Jurkat, Clone E6-1 (cell line): Measurements from ENCODE around the gene MBP.

ENCODE experiments used
- DNase-seq: peaks from one replicate; pipeline ENCODE4 v3.0.0-alpha.2; 2011; ENCODE audit warnings: low read depth, low spot score
- H3K4me3 ChIP-seq: 2 replicates; pipeline ENCODE4 v1.5.1; 2011; ENCODE audit warnings: mild to moderate bottlenecking, low read length, control low read depth, moderate library complexity

MBP gene

GRCh38 chr18:77153404-77153803 lies 20.8 kb upstream of the MBP start:
- DNase-seq, result no peak
- no peak overlapping the region for H3K4me3 ChIP-seq

- no peak for DNase-seq
- no peak overlapping the region for H3K4me3 ChIP-seq
Measured at GRCh38 chr18:77151772-77152520, 19.4 kb upstream of the MBP start.

- H3K4me3 ChIP-seq, result no peak overlapping the region
- no peak for DNase-seq
Measured at GRCh38 chr18:77151033-77151771, 18.6 kb upstream of the MBP start.

- DNase-seq, result no peak
- no peak overlapping the region for H3K4me3 ChIP-seq
Measured at GRCh38 chr18:77150588-77150987, 18.0 kb upstream of the MBP start.

GRCh38 chr18:77148289-77148688 lies 15.7 kb upstream of the MBP start:
- DNase-seq, result no peak
- no peak overlapping the region for H3K4me3 ChIP-seq

GRCh38 chr18:77147418-77147852 lies 14.9 kb upstream of the MBP start:
- no peak overlapping the region for H3K4me3 ChIP-seq
- DNase-seq, result no peak

- no peak for DNase-seq
- no peak overlapping the region for H3K4me3 ChIP-seq
Measured at GRCh38 chr18:77146249-77147080, 13.9 kb upstream of the MBP start.

- no peak overlapping the region for H3K4me3 ChIP-seq
- no peak for DNase-seq
Measured at GRCh38 chr18:77145364-77145901, 12.8 kb upstream of the MBP start.

GRCh38 chr18:77144451-77145118 lies 12.0 kb upstream of the MBP start:
- DNase-seq, result no peak
- H3K4me3 ChIP-seq, result no peak overlapping the region

GRCh38 chr18:77144046-77144445 lies 11.5 kb upstream of the MBP start:
- H3K4me3 ChIP-seq, result no peak overlapping the region
- DNase-seq, result no peak

GRCh38 chr18:77143196-77143595 lies 10.6 kb upstream of the MBP start:
- H3K4me3 ChIP-seq, result no peak overlapping the region
- no peak for DNase-seq

GRCh38 chr18:77141401-77142118 lies 9.0 kb upstream of the MBP start:
- H3K4me3 ChIP-seq, result no peak overlapping the region
- no peak for DNase-seq

- H3K4me3 ChIP-seq, result no peak overlapping the region
- no peak for DNase-seq
Measured at GRCh38 chr18:77140439-77141109, 8.0 kb upstream of the MBP start.

- no peak overlapping the region for H3K4me3 ChIP-seq
- DNase-seq, result no peak
Measured at GRCh38 chr18:77140030-77140429, 7.4 kb upstream of the MBP start.

GRCh38 chr18:77139619-77140018 lies 7.0 kb upstream of the MBP start:
- DNase-seq, result no peak

GRCh38 chr18:77138270-77138669 lies 5.7 kb upstream of the MBP start:
- no peak overlapping the region for H3K4me3 ChIP-seq
- no peak for DNase-seq

More at GRCh38 chr18:77139619-77140018, 7.0 kb upstream of the MBP start:
- H3K4me3 ChIP-seq, result no peak overlapping the region

GRCh38 chr18:77137851-77138250 lies 5.3 kb upstream of the MBP start:
- no peak overlapping the region for H3K4me3 ChIP-seq
- DNase-seq, result no peak
